Ishikawa (cell line): Measurements from ENCODE around the gene FGFBP1.

Source experiments
- CREB1 ChIP-seq: IDR thresholded peaks from 2 replicates; pipeline ENCODE4 v1.6.1; 2012; ENCODE audit warnings: low read depth
- RAD21 ChIP-seq: IDR thresholded peaks from 2 replicates; pipeline ENCODE4 v1.6.1; 2012; ENCODE audit warnings: low read depth
- REST ChIP-seq: IDR thresholded peaks from 2 replicates; pipeline ENCODE4 v1.6.1; 2012; ENCODE audit warnings: low read depth, mild to moderate bottlenecking
- TAF1 ChIP-seq: IDR thresholded peaks from 2 replicates; pipeline ENCODE4 v1.6.1; 2012; ENCODE audit warnings: low read depth, mild to moderate bottlenecking
- ZBTB7A ChIP-seq: IDR thresholded peaks from 2 replicates; pipeline ENCODE4 v1.6.1; 2012; ENCODE audit warnings: low read depth

GRCh38 chr4:15976456-15977447 lies 38.2 kb upstream of the FGFBP1 start:
- peak; percentile 28; the same call in 1 of the 2 replicates for TF ChIP-seq RAD21
- no peak for TF ChIP-seq TAF1
- TF ChIP-seq CREB1 = no peak
- no peak for TF ChIP-seq REST
- no peak for TF ChIP-seq ZBTB7A
